OCI-LY1 (cell line): Measurements from ENCODE around the gene SLC37A1.

ENCODE experiments used
- H2AFZ ChIP-seq: fragments of 200-600 bp; sonication (generic), shearing (Covaris generic); 2 replicates; pipeline ENCODE4 v1.6.0; 2014; ENCODE audit warnings: antibody characterized with exemption, mild to moderate bottlenecking, low read length
- H3F3A ChIP-seq: fragments of 200-600 bp; sonication (generic), shearing (Covaris generic); 2 replicates; pipeline ENCODE4 v1.6.0; 2014; ENCODE audit warnings: mild to moderate bottlenecking, antibody characterized with exemption, low read length, moderate library complexity; ENCODE audit not compliant: insufficient read depth
- H3K27ac ChIP-seq: fragments of 200-600 bp; sonication (generic); 2 replicates; pipeline ENCODE4 v1.5.1; 2014; ENCODE audit warnings: low read length, mixed run types, mild to moderate bottlenecking, low read depth; ENCODE audit not compliant: poor library complexity, severe bottlenecking
- H3K27me3 ChIP-seq: fragments of 200-600 bp; sonication (generic); 2 replicates; pipeline ENCODE4 v1.6.0; 2014; ENCODE audit warnings: antibody characterized with exemption, mild to moderate bottlenecking, low read length, moderate library complexity; ENCODE audit not compliant: insufficient read depth
- H3K36me3 ChIP-seq: fragments of 200-600 bp; sonication (generic); 2 replicates; pipeline ENCODE4 v1.6.1; 2014; ENCODE audit warnings: mild to moderate bottlenecking, antibody characterized with exemption, low read length, moderate library complexity, mixed read lengths; ENCODE audit not compliant: insufficient read depth
- H3K4me1 ChIP-seq: fragments of 200-600 bp; sonication (generic); 2 replicates; pipeline ENCODE4 v1.5.1; 2014; ENCODE audit warnings: mild to moderate bottlenecking, low read length, moderate library complexity; ENCODE audit not compliant: insufficient read depth, severe bottlenecking
- H3K4me2 ChIP-seq: fragments of 200-600 bp; sonication (generic), shearing (Covaris generic); 2 replicates; pipeline ENCODE4 v1.6.1; 2014; ENCODE audit warnings: low read length
- H3K4me3 ChIP-seq: fragments of 200-600 bp; sonication (generic); 2 replicates; pipeline ENCODE4 v1.5.1; 2014; ENCODE audit warnings: low read length, low read depth, mild to moderate bottlenecking, mixed read lengths; ENCODE audit not compliant: poor library complexity, severe bottlenecking
- H3K79me2 ChIP-seq: fragments of 200-600 bp; shearing (Covaris generic); 2 replicates; pipeline ENCODE4 v1.6.1; 2016; ENCODE audit warnings: mixed run types, low read length, mixed read lengths; ENCODE audit not compliant: insufficient read depth
- H3K9ac ChIP-seq: fragments of 200-600 bp; sonication (generic), shearing (Covaris generic); 2 replicates; pipeline ENCODE4 v1.6.1; 2014; ENCODE audit warnings: mild to moderate bottlenecking, low read length, mixed read lengths
- H3K9me2 ChIP-seq: fragments of 200-600 bp; sonication (generic), shearing (Covaris generic); 2 replicates; pipeline ENCODE4 v1.6.1; 2014; ENCODE audit warnings: low read depth, mild to moderate bottlenecking, low read length, mixed read lengths
- H3K9me3 ChIP-seq: fragments of 200-600 bp; shearing (Covaris generic); 2 replicates; pipeline ENCODE4 v1.6.1; 2014; ENCODE audit warnings: low read length, mixed read lengths
- H4K20me1 ChIP-seq: fragments of 200-600 bp; sonication (generic), shearing (Covaris generic); 2 replicates; pipeline ENCODE4 v1.6.0; 2016; ENCODE audit warnings: mild to moderate bottlenecking, low read length; ENCODE audit not compliant: insufficient read depth
- CTCF ChIP-seq: fragments of 200-600 bp; sonication (generic), shearing (Covaris generic); IDR thresholded peaks from 2 replicates; pipeline ENCODE4 v1.5.1; 2017; ENCODE audit warnings: mild to moderate bottlenecking, antibody characterized with exemption, low read length, moderate library complexity, mixed read lengths
- EZH2 ChIP-seq: fragments of 200-600 bp; sonication (generic), shearing (Covaris generic); IDR thresholded peaks from 2 replicates; pipeline ENCODE4 v1.8.0; 2017; ENCODE audit warnings: borderline replicate concordance, mixed run types, mild to moderate bottlenecking, antibody characterized with exemption, low read length, moderate library complexity, mixed read lengths

SLC37A1 gene

GRCh38 chr21:42548687-42549406 lies 35.2 kb downstream of the SLC37A1 start:
- H2AFZ ChIP-seq: no peak overlapping the region
- H3F3A ChIP-seq: no peaks in the 10 kb centered on the region
- no peaks in the 10 kb centered on the region for H4K20me1 ChIP-seq
- H3K4me2 ChIP-seq: no peak overlapping the region
- H3K9ac ChIP-seq: no peak overlapping the region
- TF ChIP-seq EZH2: no peak
- no peak for TF ChIP-seq CTCF
- no peak overlapping the region for H3K4me3 ChIP-seq
- H3K4me1 ChIP-seq: peaks cover 11% of the 10 kb centered on the region
- no peak overlapping the region for H3K27ac ChIP-seq
- no peaks in the 10 kb centered on the region for H3K9me2 ChIP-seq
- H3K27me3 ChIP-seq: no peaks in the 10 kb centered on the region
- H3K9me3 ChIP-seq: no peaks in the 10 kb centered on the region
- no peaks in the 10 kb centered on the region for H3K79me2 ChIP-seq
- H3K36me3 ChIP-seq: peaks cover 45% of the 10 kb centered on the region

- H3K4me3 ChIP-seq: no peak overlapping the region
- peaks cover 40% of the 10 kb centered on the region for H3K36me3 ChIP-seq
- H3K4me1 ChIP-seq: no peaks in the 10 kb centered on the region
- H3K9me3 ChIP-seq: no peaks in the 10 kb centered on the region
- H3K9ac ChIP-seq: no peak overlapping the region
- no peaks in the 10 kb centered on the region for H4K20me1 ChIP-seq
- no peaks in the 10 kb centered on the region for H3K27me3 ChIP-seq
- H3K4me2 ChIP-seq: no peak overlapping the region
- no peak overlapping the region for H2AFZ ChIP-seq
- no peak overlapping the region for H3K27ac ChIP-seq
- H3K79me2 ChIP-seq: no peaks in the 10 kb centered on the region
- H3F3A ChIP-seq: no peaks in the 10 kb centered on the region
- TF ChIP-seq EZH2: no peak
- H3K9me2 ChIP-seq: no peaks in the 10 kb centered on the region
Measured at GRCh38 chr21:42550817-42551216, 37.2 kb downstream of the SLC37A1 start.

DNA sequence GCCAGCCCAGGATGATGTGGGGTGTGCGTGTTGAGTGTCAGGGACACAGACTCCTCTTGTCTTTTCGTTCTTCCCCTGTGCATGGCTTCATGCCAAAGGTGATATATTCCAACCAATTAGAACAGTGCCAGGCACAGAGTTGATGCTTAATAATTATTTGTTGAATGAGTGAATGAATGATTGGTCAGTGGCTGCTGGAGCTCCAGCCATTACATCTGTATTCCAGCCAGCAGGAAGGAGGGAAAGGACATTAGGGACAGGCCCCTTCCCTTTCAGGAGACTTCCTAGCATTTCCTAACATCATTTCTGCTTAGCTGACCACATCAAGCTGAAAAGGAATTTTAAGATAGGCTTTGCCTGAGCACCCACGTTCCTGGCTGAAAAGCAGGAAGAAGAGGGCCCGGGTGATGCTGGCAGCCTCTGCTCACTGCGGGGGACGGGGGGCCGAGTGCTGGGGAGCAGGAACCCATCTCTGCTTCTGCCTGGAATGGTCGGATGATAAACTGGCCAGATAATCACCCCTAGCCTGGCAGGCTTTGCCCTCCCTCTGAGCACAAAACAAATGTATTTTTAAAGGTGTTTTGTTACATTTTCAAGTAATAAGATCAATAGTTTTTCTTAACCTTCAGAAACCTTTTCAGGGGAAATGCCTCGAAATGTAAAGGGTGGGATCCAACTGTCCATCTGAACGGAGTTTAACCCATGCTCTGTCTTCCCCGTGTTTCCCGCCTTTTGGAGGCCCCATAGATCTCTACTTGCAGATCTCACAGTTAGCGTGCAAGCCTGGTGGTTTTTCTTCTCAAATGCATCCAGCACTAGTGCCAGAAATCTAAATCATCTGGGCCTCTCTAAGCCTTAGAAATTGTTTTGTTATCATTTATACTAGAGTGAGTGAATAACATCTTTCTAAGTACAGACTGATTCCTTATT lies 39.0 kb downstream of the SLC37A1 start:
- Histone ChIP-seq H3K9me2 (no peaks in the 10 kb centered on the region), H3K27ac (no peak overlapping the region), H3K36me3 (peaks cover 25% of the 10 kb centered on the region; the same call in 1 of the 2 replicates), H4K20me1 (no peaks in the 10 kb centered on the region), H3K27me3 (no peaks in the 10 kb centered on the region), H3K79me2 (no peaks in the 10 kb centered on the region), H3F3A (no peaks in the 10 kb centered on the region), H3K4me1 (peaks cover 14% of the 10 kb centered on the region), H3K9me3 (no peaks in the 10 kb centered on the region), H3K4me3 (no peak overlapping the region), H3K9ac (no peak overlapping the region), H3K4me2 (no peak overlapping the region), H2AFZ (no peak overlapping the region)
- no peak for TF ChIP-seq CTCF
- TF ChIP-seq EZH2: no peak
